ENCODE measurements around the gene GTF2IRD1. TPM values are rescaled to one million over a fixed set of nuclear protein-coding genes. Genes with fewer than 3 reads are reported as not detected.

Gene GTF2IRD1
- total and polyA plus RNA-seq, 2 donors (not counting 1 experiment from before 2014, with no cell fraction given) = 7.8 to 14.7 TPM

GRCh38 chr7:74501298-74501697 lies 47.6 kb downstream of the GTF2IRD1 start:
- no peaks in the 10 kb centered on the region for H3K36me3 ChIP-seq (ENCODE audit: control insufficient read depth, insufficient read depth, low read length)
- no peak overlapping the region for H3K27ac ChIP-seq (ENCODE audit: insufficient read depth, low read length)
- H2AFZ ChIP-seq (ENCODE audit: low read length) = no peak overlapping the region
- DNase-seq (ENCODE audit: low read depth in 2 of 2) = peak in 1 of 2 donors; percentile 21
- H3K9me3 ChIP-seq (ENCODE audit: control insufficient read depth, insufficient read depth, low read depth, low read length) = no peaks in the 10 kb centered on the region
- no peak overlapping the region for H3K4me3 ChIP-seq (replicated peaks in 1 of 4; ENCODE audit: control extremely low read depth in 1 of 4, insufficient read depth in 1 of 4, low read depth in 3 of 4, low read length in 4 of 4)
- H4K20me1 ChIP-seq (ENCODE audit: control insufficient read depth, extremely low read depth, insufficient read depth, low read length) = peaks cover 2% of the 10 kb centered on the region
- no peaks in the 10 kb centered on the region for H3K27me3 ChIP-seq (ENCODE audit: control insufficient read depth, insufficient read depth, low read length)
- H3K9ac ChIP-seq (ENCODE audit: insufficient read depth, low read length) = no peak overlapping the region
- no peak overlapping the region for H3K4me2 ChIP-seq (ENCODE audit: extremely low read depth, insufficient read depth, low read length)
- no peaks in the 10 kb centered on the region for H3K4me1 ChIP-seq (ENCODE audit: control insufficient read depth, extremely low read depth, insufficient read depth, low read length)
- H3K79me2 ChIP-seq (ENCODE audit: control insufficient read depth, insufficient read depth, low read length) = no peaks in the 10 kb centered on the region
- no peak for TF ChIP-seq EZH2 (IDR thresholded peaks at IDR 0.05; ENCODE audit: low read length, missing control alignments)
- TF ChIP-seq, protein P1, sequence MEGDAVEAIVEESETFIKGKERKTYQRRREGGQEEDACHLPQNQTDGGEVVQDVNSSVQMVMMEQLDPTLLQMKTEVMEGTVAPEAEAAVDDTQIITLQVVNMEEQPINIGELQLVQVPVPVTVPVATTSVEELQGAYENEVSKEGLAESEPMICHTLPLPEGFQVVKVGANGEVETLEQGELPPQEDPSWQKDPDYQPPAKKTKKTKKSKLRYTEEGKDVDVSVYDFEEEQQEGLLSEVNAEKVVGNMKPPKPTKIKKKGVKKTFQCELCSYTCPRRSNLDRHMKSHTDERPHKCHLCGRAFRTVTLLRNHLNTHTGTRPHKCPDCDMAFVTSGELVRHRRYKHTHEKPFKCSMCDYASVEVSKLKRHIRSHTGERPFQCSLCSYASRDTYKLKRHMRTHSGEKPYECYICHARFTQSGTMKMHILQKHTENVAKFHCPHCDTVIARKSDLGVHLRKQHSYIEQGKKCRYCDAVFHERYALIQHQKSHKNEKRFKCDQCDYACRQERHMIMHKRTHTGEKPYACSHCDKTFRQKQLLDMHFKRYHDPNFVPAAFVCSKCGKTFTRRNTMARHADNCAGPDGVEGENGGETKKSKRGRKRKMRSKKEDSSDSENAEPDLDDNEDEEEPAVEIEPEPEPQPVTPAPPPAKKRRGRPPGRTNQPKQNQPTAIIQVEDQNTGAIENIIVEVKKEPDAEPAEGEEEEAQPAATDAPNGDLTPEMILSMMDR (conservative IDR thresholded peaks at IDR 0.05 in 1 of 2, IDR thresholded peaks at IDR 0.05 in 1 of 2; ENCODE audit: low read depth in 1 of 2, low read length in 2 of 2) = no peak

DNA sequence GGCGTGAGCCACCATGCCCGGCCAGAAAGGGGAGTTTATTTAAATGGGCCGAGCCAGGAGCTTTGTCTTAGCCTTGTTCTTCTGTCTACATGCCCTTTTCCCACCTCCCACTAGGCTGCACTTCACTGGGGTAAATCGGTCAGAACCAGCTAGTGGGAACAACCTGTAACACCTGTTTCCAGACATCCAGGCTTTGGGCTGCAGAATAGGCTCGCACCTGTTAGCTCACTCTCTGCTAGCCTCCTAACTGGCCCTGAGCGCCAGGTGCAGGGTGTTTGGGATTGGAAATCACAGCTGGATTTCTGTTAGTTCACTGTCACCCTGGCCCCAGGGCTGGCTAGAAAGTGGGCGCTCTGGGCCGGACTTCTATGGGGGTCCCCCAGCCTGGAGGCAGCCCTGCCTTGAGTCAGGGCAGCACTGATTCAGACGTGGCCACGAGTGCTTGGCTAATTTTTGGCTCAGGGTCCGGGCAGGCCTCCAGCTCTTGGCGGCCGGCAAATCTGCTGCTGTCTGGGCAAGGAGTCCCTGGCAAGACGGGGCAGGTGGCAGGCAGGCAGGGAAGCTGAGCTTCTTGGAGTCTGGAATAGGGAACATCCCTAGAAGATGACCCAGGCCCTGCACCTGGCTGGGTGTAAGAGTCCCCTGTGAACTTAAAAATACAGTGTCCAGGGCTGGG lies 48.6 kb downstream of the GTF2IRD1 start:
- Histone ChIP-seq H3K27ac (ENCODE audit: insufficient read depth, low read length) (no peak overlapping the region), H3K9ac (ENCODE audit: insufficient read depth, low read length) (no peak overlapping the region), H4K20me1 (ENCODE audit: control insufficient read depth, extremely low read depth, insufficient read depth, low read length) (peaks cover 2% of the 10 kb centered on the region), H2AFZ (ENCODE audit: low read length) (no peak overlapping the region), H3K27me3 (ENCODE audit: control insufficient read depth, insufficient read depth, low read length) (no peaks in the 10 kb centered on the region), H3K79me2 (ENCODE audit: control insufficient read depth, insufficient read depth, low read length) (no peaks in the 10 kb centered on the region), H3K36me3 (ENCODE audit: control insufficient read depth, insufficient read depth, low read length) (no peaks in the 10 kb centered on the region), H3K4me1 (ENCODE audit: control insufficient read depth, extremely low read depth, insufficient read depth, low read length) (no peaks in the 10 kb centered on the region), H3K4me2 (ENCODE audit: extremely low read depth, insufficient read depth, low read length) (no peak overlapping the region), H3K9me3 (ENCODE audit: control insufficient read depth, insufficient read depth, low read depth, low read length) (no peaks in the 10 kb centered on the region), H3K4me3 (replicated peaks in 1 of 4; ENCODE audit: control extremely low read depth in 1 of 4, insufficient read depth in 1 of 4, low read depth in 3 of 4, low read length in 4 of 4) (no peak overlapping the region)
- TF ChIP-seq, protein P1 (conservative IDR thresholded peaks at IDR 0.05 in 1 of 2, IDR thresholded peaks at IDR 0.05 in 1 of 2; ENCODE audit: low read depth in 1 of 2, low read length in 2 of 2) = no peak
- peak in 1 of 2 donors; percentile 50 for DNase-seq (ENCODE audit: low read depth in 2 of 2)

GRCh38 chr7:74503061-74503460 lies 49.4 kb downstream of the GTF2IRD1 start:
- TF ChIP-seq, protein P1 (conservative IDR thresholded peaks at IDR 0.05 in 1 of 2, IDR thresholded peaks at IDR 0.05 in 1 of 2; ENCODE audit: low read depth in 1 of 2, low read length in 2 of 2) = no peak
- TF ChIP-seq EZH2 (IDR thresholded peaks at IDR 0.05; ENCODE audit: low read length, missing control alignments) = no peak
- Histone ChIP-seq H3K4me2 (ENCODE audit: extremely low read depth, insufficient read depth, low read length) (no peak overlapping the region), H2AFZ (ENCODE audit: low read length) (no peak overlapping the region), H3K4me3 (replicated peaks in 1 of 4; ENCODE audit: control extremely low read depth in 1 of 4, insufficient read depth in 1 of 4, low read depth in 3 of 4, low read length in 4 of 4) (no peak overlapping the region), H3K4me1 (ENCODE audit: control insufficient read depth, extremely low read depth, insufficient read depth, low read length) (no peaks in the 10 kb centered on the region), H3K36me3 (ENCODE audit: control insufficient read depth, insufficient read depth, low read length) (no peaks in the 10 kb centered on the region), H4K20me1 (ENCODE audit: control insufficient read depth, extremely low read depth, insufficient read depth, low read length) (peaks cover 2% of the 10 kb centered on the region), H3K79me2 (ENCODE audit: control insufficient read depth, insufficient read depth, low read length) (no peaks in the 10 kb centered on the region), H3K9me3 (ENCODE audit: control insufficient read depth, insufficient read depth, low read depth, low read length) (no peaks in the 10 kb centered on the region), H3K27ac (ENCODE audit: insufficient read depth, low read length) (no peak overlapping the region), H3K9ac (ENCODE audit: insufficient read depth, low read length) (no peak overlapping the region), H3K27me3 (ENCODE audit: control insufficient read depth, insufficient read depth, low read length) (no peaks in the 10 kb centered on the region)
- DNase-seq (ENCODE audit: low read depth in 2 of 2) = no peak
